GM19035 (cell line): ENCODE measurements around the gene AEBP2.

Source experiments
- ATAC-seq: cut with Tn5 transposase; IDR thresholded peaks from one replicate; pipeline ENCODE4 v1.9.1; 2021; ENCODE audit not compliant: unreplicated experiment

Gene AEBP2

DNA sequence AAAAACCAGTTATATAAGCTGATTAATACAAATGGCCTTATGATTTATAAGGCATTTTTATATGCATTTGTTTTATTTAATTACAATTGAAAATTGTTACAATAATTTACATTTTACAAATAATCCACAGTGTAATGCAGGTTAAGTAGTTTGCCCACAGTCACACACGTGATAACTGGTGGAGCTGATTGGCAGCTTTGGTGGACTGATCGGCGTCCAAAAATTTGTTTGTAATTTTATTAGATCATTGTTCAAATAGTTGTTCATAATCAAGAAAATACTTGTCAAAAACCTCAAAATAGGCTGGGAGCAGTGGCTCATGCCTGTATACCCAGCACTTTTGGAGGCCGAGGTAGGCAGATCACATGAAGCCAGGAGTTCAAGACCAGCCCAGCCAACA is 59.7 kb downstream of the AEBP2 start:
- no peak for ATAC-seq

DNA sequence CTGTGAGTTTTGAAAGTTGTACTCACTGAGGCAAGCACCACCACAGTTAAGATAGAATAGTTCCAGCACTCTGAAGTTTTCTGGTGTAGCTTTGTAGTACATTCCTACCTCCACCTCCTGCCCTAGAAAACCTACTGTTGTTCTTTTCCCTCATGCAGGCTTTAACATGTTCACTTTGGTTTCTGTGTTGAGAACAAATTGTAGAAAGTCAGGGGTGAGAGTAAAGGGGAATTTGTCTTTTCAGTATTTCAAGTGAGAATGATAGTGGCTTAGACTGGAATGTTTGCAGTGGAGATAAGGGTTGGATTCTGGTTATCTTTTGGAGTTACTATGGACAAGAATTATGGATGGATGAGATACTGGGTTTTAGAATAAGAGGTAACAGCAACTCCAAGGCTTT is 67.2 kb downstream of the AEBP2 start:
- no peak for ATAC-seq

DNA sequence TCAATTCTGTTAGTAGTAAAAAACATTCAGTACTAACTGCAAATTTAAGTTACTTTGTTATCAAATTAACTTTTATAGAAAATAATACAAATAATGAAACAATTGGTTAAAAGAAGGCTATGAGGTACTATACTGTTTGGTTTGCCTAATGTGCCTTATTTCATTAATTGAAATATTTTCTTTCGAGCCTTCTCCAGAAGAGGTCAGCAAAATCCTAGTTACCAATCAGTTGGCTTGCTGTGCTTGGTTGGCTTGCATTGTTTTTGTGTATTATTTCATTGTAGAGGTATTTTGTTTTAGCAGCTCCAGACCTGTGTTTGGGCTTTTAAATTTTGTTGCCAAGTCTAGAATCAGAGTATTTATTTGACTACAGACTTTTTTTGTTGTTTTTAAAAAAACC is 68.5 kb downstream of the AEBP2 start:
- ATAC-seq: no peak

DNA sequence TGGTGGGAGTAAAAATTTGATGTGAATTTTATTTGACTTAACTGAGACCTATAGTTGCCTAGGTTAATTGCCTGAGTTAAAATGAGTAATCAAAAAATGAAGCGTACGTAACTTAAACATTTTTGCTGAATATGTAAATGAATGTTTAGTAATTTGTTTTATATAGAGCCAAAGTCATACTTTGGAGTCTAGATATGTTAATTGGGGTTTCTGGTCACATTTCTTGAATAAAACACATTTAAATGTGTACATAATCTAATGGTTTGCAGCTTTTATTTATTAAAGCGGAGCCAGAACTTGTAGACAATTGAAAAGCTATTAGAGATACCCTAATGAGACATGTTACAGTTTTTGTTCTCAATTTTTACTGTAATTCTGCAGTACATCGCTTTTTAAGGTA is 71.2 kb downstream of the AEBP2 start:
- ATAC-seq: no peak

DNA sequence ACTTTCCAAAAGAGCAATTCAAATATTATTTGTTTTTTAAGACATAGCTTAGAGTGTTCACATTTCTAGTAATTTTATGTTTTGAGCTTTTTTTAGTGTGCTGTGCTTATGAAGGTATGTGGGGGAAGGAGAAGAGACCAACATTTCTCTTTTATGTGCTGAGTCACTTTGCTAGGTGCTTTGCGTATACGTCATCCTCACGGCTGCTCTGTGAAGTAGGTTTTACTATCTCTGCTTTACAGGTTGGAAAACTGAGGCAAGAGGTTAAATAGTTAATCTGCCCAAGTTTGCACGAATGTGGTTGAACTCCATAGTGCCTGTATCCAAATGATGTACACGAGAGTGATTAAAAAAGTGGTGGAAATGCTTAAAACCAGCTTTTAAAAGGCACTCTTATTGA is 75.9 kb downstream of the AEBP2 start:
- ATAC-seq: no peak

DNA sequence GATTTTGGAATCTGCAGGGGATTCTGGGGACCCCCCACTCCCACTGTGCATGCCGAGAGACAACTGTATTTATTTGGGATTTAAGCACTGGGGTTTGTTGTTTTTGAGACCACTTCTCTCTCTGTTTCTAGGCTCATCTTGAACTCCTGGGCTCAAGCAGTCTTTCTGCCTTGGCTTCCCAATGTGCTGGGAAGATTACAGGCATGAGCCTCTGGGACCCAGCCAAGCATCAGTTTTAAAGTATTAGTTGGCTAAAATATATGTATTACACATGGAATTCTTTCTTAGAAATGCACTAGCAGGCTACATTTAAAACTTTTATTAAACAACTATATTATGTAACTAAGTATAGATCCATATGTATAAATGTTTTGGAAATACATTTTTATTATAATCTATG is 78.3 kb downstream of the AEBP2 start:
- no peak for ATAC-seq

DNA sequence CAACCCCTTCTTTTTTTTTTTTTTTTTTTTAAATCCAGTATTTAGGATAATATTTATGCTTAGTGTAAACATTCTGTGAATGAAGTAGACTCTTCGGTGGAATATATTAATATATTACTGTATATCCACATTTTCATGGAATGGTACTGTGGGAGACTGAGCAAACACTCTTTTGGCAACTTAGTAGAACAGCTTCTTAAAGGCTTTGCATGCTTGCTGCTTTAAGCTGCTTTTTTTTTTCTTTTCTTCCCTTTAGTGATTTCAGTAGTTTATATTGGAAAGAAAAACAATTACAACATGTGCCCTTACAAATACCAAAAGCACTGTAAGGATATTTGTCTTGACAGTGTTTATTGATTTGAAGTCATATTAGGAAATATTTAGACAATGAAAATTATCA is 78.9 kb downstream of the AEBP2 start:
- ATAC-seq: no peak

DNA sequence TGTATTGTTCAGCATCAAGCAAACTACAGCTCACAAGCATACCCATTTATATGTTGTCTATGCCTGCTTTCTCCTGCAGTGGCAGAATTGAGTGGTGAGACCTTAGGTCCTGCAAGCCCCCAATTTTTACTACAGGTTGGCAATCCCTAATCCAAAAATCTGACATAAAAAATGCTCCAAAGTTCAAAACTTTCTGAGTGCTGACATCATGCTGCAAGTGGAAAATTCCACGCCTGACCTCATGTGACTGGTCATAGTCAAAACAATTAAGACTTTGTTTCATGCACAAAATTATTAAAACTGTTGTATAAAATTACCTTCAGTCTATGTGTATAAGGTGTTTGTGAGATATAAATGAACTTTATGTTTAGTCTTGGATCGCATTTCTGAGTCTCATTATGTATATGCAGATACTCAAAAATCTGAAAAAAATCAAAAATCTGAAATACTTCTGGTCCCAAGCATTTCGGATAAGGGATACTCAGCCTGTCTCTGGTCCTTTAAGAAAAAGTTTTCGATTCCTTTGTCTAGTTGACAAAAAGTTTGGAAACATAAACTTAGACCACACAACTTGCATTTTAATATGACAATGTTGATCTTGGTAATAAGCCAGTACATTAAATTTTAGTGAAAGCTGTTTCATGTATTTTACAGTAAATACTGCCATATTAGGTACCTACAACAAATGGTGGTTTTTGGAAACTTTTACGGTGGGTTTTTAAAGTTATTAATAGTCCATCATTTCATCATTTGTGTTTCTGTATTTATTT is 81.5 kb downstream of the AEBP2 start:
- no peak for ATAC-seq

DNA sequence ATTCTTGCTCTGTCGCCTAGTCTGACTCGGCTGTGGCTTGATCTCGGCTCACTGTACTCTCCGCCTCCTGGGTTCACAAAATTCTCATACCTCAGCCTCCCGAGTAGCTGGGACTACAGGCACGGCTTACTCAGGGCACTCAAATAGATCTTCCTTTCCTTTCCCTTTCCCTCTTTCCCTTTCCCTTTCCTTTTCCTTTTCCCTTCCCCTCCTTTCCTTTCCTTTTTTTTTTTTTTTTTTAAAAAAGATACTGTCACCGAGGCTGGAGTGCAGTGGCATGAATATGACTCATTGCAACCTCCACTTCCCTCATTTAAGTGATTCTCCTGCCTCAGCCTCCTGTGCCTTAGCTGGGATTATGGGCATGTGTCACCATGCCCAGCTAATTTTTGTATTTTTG is 86.0 kb downstream of the AEBP2 start:
- ATAC-seq: no peak

DNA sequence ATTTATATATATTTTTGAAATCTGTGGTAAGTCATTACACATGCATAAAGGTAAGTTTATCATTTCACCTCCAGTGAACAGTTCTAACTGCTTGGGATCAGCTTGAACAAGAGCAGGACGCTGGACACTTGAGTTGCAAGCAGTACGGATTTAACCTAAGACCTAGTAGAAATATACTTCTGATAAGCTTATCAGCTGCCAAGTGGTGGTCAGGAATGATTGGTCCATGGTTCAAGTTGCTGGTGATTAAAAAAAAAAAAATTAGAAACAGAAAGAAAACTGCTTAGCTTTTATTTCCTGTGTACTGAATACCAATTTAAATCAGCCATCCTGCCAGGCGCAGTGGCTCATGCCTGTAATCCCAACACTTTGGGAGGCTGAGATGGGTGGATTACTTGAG is 88.6 kb downstream of the AEBP2 start:
- no peak for ATAC-seq

DNA sequence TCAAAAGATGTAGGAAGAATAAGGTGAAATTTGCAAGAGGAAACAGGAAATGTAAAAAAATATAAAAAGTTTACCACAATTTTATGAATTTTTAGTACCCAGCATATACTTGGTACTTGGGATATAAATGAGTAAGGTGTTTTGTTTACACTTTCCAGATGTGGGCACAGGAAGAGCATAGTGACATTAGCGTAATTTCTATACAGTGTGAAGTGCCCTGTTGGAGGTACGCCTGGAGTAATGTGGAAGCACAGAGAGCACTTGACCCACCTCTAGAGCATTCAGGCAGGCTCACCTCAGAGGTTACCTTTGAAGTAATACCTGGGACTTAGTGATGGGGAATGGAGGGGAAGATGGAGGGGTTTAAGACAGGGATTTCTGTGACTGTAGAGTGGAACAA is 89.5 kb downstream of the AEBP2 start:
- no peak for ATAC-seq

DNA sequence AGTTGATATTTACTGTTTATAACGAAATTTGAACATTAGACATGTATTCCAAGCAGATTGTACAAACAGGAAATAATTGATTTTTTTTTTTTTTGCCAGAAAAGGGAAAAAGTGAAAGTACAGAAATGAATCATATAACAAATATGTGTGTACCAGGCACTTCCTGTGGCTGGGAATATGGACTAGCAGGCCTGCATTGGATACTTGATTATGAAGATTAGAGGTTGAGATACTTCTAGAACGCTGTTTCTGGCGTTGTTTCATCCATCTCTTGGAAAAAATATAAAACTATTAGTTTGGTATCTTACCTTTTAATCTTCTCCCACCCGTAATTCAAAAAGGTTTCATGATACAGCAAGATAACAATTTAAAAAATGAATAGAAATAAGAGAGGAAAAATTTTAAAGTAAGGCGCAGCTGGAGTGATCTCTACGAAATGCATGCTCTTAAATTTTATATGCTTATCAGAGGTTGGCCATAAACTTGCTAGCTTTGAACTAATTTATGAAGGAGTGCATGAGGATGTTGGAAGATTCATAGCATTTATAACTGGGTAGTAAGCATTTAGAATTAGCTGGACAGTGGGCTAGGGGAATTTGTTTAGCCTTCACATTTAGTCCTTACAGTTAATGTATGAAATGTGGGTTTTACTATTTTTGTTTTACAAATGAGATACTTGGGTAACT is 90.8 kb downstream of the AEBP2 start:
- ATAC-seq: no peak

DNA sequence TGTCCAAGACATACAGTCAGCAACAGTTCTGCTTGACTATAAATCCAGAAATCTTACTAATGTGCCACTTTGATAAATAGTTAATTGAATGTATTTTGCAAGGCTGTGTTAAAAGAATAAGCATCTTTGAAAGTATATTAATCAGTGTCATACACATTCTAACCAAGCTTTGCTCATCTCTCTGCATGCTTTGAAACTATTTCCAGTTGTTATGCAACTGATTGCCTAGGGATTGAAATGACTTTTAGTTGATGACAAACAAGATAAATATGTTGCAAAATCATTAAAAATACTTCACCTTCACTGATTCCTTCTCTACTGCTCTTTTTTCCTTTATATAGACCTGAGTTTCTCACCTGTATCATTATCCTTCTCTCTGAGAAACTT is 91.3 kb downstream of the AEBP2 start:
- ATAC-seq: no peak

DNA sequence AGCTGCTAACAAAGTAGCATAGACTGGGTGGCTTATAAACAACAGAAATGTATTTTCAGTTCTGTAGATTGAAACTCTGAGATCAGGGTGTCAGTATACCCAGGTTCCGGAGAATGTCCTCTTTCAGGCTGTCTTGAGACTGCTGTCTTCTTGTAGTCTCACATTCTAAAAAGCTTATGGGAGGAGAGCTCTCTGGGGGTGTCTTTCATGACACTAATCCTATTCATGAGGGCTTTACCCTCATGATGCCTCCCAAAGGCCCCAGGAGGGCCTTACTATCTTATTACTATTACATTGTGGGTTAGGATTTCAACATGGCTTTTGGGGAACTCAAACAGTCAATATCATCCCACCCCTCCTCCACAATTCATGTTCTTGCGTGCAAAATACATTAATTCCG is 94.3 kb downstream of the AEBP2 start:
- no peak for ATAC-seq

DNA sequence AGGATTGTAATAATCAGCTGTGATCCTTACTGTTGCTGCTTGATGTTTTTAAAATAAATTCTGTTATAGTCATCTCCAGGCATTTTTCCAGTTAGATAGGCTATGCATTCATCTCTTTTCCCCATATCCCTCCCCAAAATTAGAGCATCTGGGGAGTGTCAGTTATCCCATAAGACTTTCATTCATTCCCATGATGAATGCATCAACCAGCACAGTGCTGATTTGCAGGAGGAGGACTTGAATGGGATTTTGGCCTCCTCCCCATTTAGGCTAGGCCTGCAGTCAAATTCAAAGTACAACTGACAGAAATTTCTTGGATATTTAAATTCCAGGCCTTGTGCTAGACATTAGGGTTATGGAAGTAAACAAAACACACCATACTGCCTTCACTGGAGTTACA is 99.8 kb downstream of the AEBP2 start:
- ATAC-seq: no peak

DNA sequence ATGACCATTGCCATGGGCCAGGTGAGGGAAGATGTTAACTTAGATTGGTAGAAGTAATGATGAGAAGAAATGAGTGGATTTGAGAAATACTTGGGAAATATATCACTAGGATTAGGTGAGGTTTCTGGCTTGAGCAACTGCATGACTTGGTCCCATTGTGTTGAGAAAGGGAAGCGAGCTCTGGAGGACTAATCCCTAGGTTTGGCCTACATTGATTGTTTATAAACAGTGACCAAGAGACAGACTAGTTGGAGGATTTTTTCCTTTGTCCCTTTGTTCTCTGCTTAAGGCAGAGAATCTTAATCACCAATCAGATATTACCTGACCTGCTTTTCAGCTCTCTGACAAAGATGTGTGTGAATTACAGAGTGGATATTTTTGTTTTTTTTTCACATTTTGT is 100.5 kb downstream of the AEBP2 start:
- ATAC-seq: no peak

DNA sequence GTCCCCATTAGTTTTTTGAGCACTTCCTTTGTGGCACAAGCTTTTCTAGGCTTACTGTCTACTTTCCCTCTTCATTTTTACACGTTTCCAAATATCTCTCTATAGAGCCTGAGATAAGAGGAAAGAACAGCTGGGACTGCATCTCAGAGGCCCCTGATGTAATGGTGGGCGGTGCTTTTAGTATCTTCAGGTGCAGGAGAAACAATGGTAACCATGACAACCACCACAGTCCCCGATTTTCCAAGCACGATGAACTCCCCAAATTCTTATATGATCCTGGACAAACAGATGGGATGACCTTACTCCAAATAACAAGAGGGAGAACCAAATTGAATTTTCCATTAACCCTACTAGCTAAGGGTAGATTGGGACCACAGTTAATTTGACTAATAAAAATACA is 103.3 kb downstream of the AEBP2 start:
- ATAC-seq: no peak

DNA sequence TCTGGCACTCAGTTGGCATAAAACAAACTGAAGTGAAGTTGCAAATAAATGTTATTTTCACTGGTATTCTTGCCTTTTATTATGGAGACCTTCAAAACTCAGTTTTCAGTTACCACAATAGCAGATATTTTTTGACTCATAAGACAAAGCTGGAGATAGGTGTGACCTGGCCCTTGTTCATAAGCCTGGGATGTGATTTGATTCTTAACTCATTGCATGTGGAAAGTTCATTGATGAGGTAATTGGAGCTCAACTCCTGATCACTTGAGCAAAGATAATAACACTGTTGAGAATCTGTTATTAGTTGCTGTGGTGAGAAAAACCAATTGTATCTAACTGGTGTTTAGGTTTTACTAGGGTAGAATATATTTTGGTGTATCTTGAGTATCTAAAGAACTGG is 105.1 kb downstream of the AEBP2 start:
- no peak for ATAC-seq

DNA sequence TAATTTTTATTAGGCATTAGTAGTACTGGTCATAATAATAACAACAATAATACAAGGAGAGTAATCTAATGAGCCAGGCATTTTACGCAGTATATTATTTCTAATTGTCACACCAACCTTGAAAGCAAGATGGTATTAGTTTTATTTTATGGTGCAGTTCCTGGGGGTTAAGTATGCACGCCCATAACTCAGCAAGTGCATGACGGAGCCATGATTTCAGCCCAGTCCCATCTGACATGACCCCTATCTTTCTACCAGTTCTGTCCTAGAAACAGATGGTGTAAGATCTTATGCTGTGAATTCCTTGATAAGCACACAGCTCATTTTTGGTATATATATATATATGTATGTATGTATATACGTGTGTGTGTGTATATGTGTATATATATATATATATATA is 106.0 kb downstream of the AEBP2 start:
- no peak for ATAC-seq

DNA sequence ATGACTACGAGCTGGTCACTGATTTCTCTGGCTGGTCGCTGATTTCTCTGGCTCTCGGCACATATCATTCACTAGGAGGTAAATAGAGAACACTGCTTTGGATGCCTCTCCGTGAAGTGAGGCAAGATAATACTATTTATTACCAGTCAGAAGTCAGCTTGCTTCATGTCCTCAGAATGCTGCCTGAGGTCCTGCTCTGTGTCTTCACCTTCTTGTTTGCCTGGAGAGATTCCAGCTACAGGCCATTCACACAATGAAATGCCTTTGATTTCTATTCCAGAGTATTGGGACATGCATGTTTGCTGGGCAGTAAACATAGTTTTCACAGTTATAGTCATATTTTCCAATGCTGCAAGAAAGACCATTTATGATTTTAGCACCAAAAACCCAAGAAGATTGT is 106.7 kb downstream of the AEBP2 start:
- ATAC-seq: no peak

DNA sequence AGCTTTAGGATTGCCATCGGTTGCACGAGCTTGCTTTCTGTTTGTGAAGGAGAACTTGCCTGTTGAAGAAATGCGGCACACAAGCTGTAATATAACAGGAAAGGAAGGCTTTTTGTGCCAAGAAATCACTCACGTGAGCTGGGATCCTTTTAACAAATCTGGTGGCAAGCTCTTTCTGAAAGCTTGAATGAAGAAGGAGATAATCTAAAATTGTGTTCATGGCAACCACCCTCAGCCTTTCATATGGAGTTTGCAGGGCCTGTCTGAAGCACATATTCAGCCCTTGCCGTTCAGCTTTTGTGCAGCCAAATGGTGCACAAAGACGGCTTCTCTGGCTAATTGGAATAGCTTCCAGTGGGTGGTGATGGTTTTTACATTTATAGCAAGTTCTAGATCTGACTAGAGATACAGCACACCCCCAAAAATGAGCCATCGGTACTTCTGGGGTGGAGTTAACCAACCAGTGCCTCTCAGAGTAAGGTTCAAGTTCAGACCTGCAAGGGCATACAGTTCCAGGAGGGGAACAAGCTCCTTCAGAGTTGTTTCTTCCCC is 107.4 kb downstream of the AEBP2 start:
- no peak for ATAC-seq

DNA sequence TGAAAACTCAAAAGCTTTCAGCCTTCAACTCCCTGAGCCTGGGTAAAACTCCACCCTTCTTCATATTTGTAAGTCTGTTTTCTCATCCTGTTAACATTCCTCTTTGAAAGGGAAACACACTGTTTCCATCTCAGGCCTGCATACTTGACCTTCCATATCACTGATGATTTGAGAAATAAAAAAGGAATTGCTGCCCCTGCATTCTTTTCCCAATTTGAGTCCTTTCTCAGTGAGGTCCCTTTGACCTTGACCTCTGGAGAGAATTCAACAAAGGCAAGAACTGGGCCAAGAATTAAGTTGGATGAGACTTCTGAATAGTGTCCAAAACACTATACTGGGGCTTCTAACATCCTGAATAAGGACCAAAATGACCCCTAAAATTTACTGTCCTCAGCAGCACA is 108.0 kb downstream of the AEBP2 start:
- ATAC-seq: no peak

DNA sequence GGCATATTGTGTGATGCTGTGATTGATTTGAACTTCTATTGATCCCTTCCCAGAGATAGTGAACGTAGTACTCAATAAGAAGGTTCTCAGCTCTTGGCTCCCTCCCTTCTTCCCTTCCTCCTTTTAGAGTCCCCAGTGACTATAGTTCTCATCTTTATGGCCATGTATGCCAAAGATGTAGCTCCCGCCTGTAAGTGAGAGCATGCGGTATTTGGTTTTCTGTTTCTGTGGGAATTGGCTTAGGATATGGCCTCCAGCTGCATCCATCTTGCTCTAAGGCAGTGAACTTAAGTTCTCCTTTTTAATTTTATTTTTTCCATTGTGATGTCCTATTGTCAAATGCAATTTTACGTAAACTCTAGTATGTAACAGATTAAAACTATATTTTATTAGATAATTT is 109.5 kb downstream of the AEBP2 start:
- no peak for ATAC-seq
